GM19452 (cell line): ENCODE measurements around the gene MYL7.

ENCODE experiments used
- ATAC-seq: cut with Tn5 transposase; IDR thresholded peaks from one replicate; pipeline ENCODE4 v1.9.1; 2021; ENCODE audit not compliant: unreplicated experiment

MYL7 gene

DNA sequence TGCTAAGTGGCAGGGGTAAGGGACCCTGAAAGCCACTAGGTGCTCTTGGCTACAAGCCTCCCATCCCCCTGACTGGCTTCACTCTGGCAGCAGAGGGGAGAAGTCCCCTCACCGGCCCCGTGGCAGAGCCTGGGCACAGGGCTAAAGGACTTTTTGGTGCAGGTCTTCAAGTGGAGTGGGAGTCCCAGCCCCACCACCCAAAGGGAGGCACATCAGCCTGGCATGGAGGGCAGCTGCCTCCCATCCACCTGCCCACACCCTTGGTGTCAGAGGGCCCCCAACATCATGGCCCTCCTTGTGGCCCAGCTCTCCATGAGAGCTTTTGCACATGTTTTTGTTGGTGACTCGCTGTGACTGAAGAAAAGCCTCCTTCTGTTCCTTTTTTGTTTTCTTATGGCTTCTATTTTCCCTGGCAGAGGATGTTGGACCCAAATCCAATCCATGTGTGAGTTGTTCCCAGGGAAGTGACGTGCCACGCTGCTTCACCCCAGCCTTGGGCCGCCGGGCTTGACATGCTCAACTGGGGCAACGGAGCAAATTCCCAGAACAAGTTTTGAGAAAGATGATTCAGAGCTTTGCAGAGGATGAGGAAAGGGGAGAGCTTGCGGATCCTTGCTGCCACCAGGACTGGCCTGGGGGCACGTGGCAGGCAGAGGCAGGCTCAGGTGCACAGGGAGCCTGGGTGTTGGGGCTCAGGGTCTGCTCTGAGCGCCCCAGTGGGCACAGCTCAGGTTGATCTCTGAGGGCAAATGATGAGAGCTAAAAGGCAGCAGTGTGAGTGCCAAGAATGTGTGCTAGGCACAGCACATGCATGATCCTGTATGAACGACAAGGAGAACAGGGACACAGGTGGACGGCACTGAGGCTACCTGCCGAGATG lies 38.9 kb downstream of the MYL7 start:
- no peak for ATAC-seq

DNA sequence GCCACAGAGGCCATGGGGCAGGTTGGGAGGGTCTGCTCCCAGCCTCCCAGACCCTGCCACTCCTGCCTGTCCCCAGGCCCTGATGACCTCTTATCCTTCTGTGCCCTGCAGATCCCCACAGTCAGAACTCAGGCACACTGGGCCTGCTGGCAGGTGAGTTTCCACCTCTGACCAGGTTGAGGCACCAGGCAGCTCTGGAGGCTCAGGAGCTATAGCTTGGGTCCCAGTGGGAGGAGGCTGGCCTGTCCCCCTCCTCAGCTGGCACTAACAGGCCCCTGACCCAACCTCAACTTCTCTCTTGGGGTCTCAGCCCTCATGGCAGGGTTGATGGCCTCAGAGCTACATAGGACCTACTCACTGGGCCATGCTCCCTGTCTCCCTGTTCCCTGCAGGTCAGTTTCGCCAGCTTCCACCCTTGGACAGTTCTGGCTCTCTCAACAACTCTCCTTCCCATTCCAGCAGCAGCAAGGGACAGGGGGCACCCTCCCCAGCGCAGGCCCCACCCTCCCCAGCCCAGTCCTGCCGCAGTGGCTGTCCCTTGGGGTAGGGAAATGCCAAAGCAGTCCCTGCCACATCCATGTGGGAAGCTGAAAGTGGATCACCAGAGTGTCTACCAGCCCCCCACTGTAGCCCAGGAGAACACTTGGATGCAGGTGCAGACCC lies 39.7 kb downstream of the MYL7 start:
- ATAC-seq: no peak

DNA sequence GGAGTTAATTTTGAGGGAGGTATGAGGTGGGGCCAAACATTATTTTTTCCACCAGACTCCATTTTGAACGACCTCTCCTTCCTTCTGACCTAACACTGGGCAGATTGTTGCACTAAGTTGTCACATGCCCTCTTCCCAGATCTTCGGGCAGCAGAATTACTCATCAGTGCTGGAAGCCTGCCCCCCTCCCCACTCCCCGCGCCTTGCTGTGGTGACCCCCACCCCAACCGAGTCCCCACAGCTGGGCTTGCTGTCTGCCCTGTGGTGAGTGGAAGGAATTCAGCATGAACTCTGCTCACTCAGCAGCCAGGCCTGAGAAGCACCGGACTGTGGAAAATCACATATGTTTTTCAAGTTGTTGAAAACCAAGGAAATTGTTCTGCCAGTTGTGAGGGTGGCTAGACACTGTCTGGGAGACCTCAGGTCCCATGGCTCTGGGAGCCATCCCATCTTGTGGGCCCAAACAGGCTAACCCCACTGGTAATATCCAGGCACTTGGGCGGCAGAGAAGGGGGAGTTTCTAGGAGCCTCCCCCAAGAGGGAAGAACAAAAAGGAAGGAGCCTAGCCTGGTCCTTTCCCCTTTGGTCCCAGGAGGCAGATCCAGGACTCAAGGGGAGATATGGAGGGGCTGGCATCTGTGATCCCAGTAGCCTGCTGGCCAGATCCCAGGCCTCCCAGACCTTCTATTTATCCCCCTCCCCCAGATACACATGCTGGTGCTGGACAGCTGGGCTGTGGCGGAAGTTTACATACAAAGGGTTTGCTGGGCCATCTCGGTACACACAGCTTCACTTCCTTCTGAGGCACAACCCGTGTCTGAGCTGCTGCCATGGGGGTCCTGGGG lies 40.5 kb downstream of the MYL7 start:
- ATAC-seq: no peak

DNA sequence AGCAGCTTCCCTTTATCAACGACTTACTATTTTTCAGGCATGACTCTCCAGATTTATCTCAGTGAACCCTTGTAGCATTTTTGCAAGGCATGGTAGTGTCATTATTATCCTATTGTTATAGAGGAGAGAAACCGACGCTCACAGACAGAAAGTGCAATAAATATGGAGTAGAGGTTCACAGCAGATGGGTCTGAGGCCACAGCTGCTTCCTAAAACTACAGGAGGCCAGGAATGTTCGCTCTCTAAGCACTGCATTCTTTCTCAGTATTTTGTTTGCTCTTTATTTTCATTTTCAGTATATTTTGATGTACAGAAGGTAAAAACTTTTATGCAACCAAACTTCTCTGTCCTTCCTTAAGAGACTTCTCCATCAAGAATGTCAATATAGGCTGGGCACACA lies 41.5 kb downstream of the MYL7 start:
- ATAC-seq: no peak

DNA sequence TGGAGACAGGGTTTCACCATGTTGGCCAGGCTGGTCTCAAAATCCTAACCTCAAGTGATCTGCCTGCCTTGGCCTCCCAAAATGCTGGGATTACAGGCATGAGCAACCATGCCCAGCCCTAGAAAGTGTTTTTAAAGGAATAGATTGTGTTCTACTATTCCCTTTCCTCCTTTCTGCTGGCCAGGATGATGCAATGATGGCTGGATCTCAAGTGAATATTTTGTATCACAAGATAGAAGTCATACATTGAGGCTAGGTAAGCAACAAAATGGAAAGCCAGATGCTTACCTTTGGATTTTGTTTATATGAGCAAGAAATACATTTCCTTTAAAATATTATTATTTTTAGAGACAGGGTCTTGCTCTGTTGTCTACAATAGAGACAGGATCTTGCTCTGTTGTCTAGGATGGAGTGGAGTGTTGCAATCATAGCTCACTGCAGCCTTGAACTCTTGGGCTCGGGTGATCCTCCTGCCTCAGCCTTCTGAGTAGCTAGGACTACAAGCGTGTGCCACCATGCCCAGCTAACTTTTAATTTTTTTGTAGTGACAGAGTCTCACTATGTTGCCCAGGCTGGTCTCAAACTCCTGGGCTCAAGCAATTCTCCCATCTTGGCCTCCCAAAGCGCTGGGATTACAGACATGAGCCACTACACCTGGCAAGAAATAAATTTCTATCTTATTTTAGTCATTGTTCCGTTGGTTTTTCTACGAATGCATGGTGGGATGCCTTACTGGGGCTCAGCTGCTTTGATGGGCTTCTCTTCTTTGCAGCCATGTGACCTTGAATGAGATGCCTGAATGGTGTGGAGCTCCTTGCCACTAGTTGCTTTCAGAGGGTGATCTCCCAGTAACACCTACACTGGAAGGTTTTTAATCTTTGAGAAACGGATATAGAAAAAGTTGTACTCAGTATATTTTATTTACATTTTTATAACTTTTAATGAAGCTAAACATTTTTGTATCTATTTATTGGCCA lies 42.8 kb downstream of the MYL7 start:
- no peak for ATAC-seq

DNA sequence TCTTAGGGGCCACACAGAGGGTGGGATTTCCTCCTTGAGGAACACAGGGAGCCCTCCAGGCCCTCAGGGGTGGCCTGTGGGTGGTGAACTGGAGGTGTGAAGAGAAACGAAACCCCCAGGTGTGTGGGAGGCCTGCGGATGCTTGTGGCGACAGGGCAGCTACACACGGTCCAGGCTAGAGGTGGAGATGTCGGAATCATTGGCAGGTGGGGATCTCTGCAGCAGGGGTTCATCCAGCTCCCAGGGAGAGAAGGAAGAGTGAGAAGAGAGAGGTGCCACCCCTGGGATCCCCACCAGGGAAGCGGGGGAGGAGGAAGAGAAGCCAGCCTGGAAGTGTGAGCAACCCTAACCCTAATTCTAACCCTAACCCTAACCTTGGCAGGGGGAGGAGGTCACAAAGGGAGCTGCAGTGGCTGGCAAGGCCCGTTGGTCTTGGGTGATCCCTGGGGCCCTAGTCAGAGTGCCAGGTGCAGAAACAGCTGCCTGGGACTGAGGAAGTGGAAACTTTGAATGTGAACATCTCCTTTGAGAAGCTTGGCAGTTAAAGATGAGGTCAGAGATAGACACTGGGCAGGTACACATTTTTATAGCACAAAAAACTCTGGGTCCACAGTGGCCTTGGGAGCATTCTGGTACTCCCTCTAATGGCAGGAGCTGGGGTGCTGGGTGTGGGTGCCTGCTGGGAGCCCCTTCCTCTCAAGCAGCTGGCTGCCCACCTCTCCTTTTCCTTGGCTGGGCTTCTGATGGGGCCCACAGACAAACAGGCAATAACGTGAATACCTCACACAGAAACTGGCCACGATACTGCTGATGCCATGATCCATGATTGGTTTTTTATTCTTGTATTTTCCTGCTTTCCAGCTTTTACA lies 43.8 kb downstream of the MYL7 start:
- peak; percentile 72 for ATAC-seq

DNA sequence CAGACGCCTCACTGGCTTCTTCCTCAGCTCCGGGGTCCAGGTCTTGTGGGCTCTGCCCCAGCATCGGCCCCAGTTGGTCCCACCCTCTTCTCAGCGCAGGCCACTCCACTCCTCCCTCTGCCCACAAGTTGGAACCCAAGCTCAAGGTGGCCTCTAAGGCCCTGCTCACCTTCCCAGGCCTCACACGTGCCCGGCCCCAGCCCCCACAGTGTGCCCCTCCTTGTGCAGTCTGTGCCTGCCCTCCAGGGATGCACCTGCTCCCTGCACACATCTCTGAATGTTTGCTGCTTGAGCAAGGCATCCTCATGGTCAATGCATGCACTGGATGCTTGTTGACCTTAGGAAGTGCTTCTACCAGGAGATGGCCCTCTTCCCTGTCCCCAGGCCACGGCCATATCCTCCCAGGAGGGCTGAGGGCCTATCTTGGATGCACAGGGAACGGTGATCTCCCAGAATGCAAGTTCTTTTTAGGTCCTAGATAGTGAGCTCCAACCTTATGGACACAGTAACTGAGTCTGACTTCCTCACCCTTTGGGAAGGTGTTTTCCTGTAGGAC lies 44.7 kb downstream of the MYL7 start:
- no peak for ATAC-seq

DNA sequence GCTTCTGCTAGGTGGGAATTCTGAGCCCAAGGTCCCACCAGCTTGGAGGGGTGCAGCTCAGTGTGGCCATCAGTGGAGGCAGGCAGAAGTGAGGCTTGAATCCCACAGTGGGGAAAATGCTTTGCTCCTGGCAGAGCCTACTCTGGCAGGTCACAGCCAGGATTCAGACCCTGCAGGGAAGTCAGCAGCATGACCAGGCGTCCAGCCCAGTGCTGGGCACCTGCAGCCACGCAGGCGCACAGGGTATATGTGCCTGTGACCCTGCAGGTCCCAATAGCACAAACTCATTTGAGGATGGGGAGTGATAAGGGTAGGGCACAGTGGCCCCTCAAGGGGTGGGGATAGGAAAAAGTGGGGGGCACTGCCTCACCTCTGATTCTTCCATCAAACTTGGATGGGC lies 45.4 kb downstream of the MYL7 start:
- no peak for ATAC-seq

DNA sequence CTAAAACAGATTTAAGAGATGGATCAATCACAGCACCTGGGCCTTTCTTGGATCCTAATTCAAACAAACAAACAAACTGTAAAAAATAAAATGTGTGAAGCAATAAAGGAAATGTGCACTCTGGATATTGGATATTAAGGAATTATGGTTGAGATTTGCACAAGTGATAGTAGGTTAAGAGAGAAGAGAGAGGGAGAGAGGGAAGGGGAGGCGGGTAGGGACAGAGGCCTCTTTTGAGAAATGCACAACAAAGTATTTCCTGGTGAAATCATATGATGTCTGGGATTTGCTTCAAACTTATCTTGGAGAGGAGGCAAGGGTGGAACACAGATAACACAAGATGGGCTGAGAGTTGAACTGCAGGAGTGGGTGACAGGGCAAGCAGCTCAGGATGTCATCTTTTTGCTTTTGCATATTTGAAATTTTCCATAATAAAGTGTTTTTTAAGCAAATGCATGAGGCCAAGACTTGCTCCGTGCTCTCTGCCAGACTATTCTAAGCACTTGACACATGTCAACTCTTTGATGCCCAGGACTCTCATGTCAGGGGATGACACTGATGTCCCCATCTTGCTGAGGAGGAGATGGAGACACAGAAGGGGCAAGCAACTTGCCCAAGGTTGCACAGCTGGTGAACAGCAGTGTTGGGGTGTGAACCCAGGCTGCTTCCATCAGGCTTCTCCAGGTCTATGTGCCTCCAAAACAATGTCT lies 46.1 kb downstream of the MYL7 start:
- no peak for ATAC-seq

DNA sequence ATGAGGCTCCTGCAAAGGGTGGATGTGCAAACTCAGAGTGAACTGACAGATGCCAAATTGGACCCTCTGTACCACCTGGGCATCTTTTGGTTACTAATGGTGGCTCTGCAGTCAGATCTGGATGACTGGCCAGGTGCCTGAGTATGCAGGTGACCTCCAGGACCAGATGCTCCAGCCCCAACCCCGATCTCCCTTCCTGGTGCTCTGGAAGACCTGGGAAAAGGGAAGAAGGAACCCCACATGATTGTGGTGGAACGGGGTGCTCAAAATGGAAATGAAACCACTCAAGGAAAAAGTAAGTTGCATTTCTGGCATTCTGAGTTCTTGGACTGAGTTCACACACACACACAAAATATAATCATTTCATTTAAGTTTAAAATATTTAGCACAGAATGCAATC lies 46.8 kb downstream of the MYL7 start:
- ATAC-seq: no peak

DNA sequence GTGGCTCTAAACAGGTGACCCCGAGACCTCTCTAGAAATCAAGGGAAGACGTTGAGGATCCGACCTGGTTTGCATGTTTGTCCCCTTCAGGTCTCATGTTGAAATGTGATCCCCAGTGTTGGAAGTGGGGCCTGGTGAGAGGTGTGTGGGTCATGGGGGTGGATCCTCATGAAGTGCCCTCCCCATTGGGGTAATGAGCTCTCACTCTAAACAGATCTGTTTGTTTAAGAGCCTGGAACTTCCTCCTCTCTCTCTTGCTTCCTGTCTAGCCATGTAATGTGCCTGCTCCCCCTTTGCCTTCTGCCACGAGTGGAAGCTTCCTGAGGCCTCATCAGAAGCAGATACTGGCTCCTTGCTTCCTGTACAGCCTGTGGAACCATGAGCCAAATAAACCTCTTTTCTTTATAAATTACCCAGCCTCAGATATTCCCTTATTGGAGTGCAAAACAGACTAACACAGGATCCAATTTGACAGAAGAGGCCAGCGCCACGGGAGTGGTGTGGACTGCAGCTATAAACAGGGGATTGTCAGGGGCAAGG lies 48.0 kb downstream of the MYL7 start:
- ATAC-seq: no peak
